Measurements from ENCODE around the gene ABCC1. TPM values are rescaled to one million over a fixed set of nuclear protein-coding genes. Genes with fewer than 3 reads are reported as not detected.
A peak's percentile ranks its signal among the peaks of the same experiment; 100 is the strongest.

The ABCC1 gene
- total RNA-seq, 1 experiment from 2014 or later = 11.8 TPM

- DNase-seq (ENCODE audit: low read depth) = peak; percentile 34
These were observed 44.7 kb downstream of the ABCC1 start for GRCh38 chr16:15993946-15994665.

DNA sequence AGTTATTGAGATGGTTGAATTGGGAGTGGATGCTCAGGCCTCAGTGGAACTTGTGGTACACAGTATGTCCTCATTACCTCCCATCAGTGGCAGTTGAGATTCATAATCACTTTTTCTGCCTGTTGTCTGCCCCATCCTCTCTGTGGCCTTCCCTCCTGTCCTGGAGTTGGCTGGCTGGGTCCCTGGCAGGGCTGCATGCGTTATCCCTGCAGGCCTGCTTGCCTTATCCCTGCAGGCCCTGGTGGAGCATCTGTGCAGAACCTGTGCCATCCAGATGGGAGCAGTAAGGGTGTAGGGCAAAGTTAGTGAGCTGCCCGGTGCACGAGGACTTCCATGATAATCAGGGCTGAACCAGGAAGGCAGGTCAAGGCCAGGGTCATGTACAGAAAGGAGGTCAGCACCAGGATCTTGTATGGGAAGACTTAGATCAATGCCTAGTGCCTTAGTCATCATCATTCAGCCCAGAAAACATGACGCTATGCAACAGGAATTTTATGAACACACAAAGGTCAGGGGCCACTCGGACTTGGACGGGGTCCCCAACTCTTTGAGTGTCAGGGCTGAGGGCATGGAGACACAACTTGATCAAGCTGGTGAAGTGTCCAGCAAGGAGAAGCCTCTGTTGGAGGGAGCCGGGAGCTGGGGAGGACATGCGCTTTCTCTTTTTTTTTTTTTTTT is 47.2 kb downstream of the ABCC1 start:
- DNase-seq (ENCODE audit: low read depth) = peak; percentile 46

- DNase-seq (ENCODE audit: low read depth) = no peak
These were observed 51.3 kb downstream of the ABCC1 start for GRCh38 chr16:16000685-16001084.

GRCh38 chr16:16001596-16002255 is 52.3 kb downstream of the ABCC1 start:
- no peak for DNase-seq (ENCODE audit: low read depth)

- DNase-seq (ENCODE audit: low read depth) = no peak
These were observed 54.4 kb downstream of the ABCC1 start for GRCh38 chr16:16003719-16004313.

GRCh38 chr16:16004314-16004749 is 54.9 kb downstream of the ABCC1 start:
- DNase-seq (ENCODE audit: low read depth) = peak; percentile 64

DNA sequence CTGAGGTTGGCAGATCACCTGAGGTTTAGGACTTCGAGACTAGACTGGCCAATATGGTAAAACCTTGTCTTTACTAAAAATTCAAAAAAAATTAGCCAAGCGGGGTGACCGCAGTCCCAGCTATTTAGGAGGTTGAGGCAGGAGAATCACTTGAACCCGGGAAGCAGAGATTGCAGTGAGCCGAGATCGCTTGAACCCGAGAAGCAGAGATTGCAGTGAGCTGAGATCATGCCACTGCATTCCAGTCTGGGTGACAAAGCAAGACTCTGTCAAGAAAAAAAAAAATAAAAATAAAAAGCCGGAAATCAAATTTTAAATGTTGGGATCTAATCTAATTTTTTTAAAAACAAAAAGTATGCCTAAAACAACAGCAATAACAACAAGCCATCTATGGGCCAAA is 56.3 kb downstream of the ABCC1 start:
- no peak for DNase-seq (ENCODE audit: low read depth)

DNA sequence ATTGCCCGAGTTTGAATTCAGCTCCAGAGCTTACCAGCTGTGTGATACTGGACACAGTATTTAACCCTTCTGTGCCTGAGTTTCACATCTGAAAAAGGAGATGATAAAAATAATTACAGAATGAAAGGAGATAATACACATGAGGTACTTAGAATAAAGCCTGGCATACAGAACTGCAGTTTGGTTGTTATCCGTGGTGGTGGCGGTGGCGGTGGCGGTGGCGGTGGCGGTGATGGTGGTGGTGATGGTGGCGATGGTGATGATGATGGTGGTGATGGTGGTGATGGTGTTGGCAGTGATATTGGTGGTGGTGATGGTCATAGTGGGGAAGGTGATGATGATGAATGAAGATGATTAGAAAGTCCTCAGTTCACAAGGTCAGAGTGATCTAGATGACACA is 57.2 kb downstream of the ABCC1 start:
- no peak for DNase-seq (ENCODE audit: low read depth)

- no peak for DNase-seq (ENCODE audit: low read depth)
These were observed 58.3 kb downstream of the ABCC1 start for GRCh38 chr16:16007743-16008111.

- no peak for DNase-seq (ENCODE audit: low read depth)
These were observed 59.2 kb downstream of the ABCC1 start for GRCh38 chr16:16008666-16009065.

- DNase-seq (ENCODE audit: low read depth) = no peak
These were observed 60.0 kb downstream of the ABCC1 start for GRCh38 chr16:16009401-16009800.

GRCh38 chr16:16010194-16010593 is 60.8 kb downstream of the ABCC1 start:
- DNase-seq (ENCODE audit: low read depth) = no peak

- no peak for DNase-seq (ENCODE audit: low read depth)
These were observed 62.7 kb downstream of the ABCC1 start for GRCh38 chr16:16012144-16012543.

- no peak for DNase-seq (ENCODE audit: low read depth)
These were observed 64.4 kb downstream of the ABCC1 start for GRCh38 chr16:16013812-16014211.

DNA sequence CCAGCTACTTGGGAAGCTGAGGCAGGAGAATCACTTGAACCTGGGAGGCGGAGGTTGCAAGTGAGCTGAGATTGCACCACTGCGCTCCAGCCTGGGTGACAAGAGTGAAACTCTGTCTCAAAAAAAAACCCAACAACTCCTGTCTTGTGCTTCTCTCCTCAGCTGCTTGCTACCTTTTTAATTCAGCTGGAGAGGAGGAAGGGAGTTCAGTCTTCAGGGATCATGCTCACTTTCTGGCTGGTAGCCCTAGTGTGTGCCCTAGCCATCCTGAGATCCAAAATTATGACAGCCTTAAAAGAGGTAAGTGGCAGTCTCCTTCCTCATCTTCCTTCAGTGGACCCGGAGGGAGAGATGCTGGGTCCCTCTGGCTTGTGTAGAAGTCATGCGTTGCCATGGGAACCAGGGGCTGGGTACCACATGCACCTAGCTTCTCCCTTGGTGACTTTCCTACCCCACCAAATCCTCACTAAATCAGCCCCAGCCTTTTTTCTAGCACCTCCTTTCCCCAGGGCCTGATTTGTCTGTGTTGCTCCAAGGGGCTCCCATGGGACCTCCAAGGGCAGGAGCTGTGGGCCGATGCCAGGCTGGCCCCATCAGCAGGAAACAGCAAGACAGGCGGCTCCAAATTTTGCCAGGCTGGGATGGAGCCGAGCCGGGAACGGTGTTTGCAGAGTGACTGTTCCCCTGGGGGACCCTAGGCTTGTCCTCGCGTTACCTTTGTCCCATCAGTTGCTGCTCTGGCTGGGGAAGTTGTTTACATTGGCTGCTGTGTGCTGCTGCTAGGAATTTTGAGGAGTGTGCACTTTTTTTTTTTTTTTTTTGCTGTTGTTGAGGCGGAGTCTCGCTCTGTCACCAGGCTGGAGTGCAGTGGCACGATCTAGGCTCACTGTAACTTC is 65.2 kb downstream of the ABCC1 start:
- peak; percentile 44 for DNase-seq (ENCODE audit: low read depth)

DNA sequence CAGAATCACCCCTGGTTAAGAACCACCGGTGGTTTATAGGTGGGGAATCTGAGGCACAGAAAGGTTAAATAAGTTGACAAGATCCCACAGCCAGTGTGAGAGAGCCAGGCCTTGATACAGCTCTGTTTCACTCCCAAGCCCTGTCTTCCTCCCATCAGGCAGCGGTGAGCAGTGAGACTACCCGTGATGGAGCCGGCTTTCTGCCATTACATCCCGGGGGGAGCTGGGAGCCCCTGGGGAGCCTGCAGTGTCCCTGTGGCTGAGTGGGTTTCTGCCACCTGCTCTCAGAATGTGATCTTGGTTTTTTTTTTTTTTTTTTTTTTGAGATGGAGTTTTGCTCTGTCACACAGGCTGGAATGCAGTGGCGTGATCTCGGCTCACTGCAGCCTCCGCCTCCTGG is 66.4 kb downstream of the ABCC1 start:
- no peak for DNase-seq (ENCODE audit: low read depth)

- DNase-seq (ENCODE audit: low read depth) = no peak
These were observed 67.1 kb downstream of the ABCC1 start for GRCh38 chr16:16016388-16016964.

- DNase-seq (ENCODE audit: low read depth) = no peak
These were observed 68.4 kb downstream of the ABCC1 start for GRCh38 chr16:16017812-16018211.

GRCh38 chr16:16018705-16019104 is 69.3 kb downstream of the ABCC1 start:
- no peak for DNase-seq (ENCODE audit: low read depth)

DNA sequence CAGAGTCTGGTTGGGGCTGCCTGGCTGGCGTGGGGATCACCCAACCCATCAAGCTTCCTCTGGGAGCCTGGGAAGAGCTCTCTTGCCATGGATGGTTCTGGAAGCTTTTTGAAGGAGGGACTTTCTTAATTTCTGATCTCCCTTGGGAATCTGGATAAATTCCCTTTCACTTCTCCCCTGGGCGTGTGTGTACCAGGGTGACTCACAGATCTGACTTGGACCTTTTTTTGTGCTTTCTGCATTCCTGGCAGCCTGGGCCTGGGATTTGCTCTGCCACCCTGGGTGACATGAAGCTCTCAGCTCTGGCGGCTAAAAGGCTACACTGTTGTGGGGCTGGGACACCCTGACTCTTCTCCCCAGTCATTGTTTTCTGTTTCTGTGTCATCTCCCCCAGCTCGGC is 70.1 kb downstream of the ABCC1 start:
- peak; percentile 78 for DNase-seq (ENCODE audit: low read depth)

DNA sequence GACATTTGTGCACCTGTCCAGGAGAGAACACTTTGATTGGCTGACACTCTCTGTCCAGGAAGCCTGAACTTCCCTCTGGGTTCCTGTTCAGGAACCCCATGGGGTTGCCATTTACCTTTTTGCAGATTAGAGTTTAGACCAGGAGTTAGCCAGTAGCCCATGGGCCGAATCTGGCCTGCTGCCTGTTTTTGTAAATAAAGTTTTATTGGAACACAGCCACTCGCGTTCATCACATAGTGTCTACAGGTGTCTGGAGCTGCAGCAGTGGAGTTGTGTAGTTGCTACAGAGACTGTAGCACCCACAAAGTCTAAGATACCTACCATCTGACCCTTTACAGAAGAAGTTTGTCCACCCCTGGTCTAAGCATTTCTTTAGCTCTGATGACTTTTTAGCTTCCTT is 70.9 kb downstream of the ABCC1 start:
- DNase-seq (ENCODE audit: low read depth) = no peak
